ENCODE results near the gene TRIM8.
A peak's percentile ranks its signal among the peaks of the same experiment; 100 is the strongest.
"Not testable (repeated sequence)": the region's sequence is repeated elsewhere in the genome, so short reads cannot be mapped to it uniquely, and the experiment has no call there.

Gene TRIM8

DNA sequence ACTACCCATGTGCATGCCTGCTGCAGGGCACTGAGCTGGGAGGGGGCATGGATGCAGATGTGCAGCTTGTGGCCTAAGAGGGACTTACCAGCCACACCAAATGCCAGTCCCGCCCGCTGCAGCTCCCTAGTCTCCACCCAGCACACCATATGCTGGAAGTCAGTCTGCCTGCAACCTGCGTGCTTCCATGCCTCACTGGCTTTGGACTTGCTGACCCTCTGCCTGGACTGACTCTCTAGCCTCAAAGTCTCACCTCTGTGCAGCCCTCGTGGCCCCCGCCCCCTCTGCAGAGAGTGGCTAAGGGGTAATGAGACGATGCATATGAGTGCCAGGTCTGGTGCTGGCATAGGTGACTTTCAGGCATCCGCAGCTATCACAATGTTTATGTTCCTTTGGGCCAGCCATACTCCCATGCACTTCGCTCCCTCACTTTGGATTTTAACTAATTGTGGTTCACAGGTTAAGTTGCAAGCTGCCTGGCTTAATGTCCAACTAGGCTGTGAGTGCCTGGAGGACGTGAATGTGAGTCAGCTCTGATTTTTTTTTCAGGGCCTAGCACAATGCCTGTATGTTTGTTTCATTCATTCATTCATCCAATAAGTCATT lies 21.7 kb downstream of the TRIM8 start:
- TF ChIP-seq, protein P1, sequence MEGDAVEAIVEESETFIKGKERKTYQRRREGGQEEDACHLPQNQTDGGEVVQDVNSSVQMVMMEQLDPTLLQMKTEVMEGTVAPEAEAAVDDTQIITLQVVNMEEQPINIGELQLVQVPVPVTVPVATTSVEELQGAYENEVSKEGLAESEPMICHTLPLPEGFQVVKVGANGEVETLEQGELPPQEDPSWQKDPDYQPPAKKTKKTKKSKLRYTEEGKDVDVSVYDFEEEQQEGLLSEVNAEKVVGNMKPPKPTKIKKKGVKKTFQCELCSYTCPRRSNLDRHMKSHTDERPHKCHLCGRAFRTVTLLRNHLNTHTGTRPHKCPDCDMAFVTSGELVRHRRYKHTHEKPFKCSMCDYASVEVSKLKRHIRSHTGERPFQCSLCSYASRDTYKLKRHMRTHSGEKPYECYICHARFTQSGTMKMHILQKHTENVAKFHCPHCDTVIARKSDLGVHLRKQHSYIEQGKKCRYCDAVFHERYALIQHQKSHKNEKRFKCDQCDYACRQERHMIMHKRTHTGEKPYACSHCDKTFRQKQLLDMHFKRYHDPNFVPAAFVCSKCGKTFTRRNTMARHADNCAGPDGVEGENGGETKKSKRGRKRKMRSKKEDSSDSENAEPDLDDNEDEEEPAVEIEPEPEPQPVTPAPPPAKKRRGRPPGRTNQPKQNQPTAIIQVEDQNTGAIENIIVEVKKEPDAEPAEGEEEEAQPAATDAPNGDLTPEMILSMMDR (IDR thresholded peaks at IDR 0.05; ENCODE audit: insufficient read depth, low read length, missing control alignments), result no peak
- no peak overlapping the region for H3K4me3 ChIP-seq (ENCODE audit: low read depth, low read length)
- DNase-seq (ENCODE audit: low read depth, low spot score), result no peak
- ChIA-PET CTCF (interaction anchor here (7.1 kb wide), 1 partner anchor 12 kb away, joined by 55 read pairs; no protein-coding TSS in a partner anchor), POLR2A (interaction anchor here (1.7 kb wide), 1 partner anchor 10 kb away, joined by 6 read pairs; no protein-coding TSS in a partner anchor)

DNA sequence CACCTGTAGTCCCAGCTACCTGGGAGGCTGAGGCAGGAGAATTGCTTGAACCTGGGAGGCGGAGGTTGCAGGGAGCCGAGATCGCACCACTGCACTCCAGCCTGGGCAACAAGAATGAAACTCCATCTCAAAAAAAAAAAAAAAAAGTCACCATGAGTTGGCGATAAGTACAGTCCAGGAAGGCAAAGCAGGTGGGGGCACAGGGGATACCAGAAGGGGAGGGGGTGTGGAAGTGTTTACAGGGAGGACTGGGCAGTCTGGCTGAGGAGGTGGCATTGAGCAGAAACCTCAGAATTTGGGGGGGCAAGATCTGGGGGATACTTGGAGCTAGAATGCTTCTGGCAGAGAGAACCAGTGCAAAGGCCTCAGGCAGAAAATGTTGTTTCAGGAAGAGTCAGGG lies 23.1 kb downstream of the TRIM8 start:
- POLR2A ChIA-PET, result interaction anchor here (1.7 kb wide), 1 partner anchor 8 kb away, joined by 6 read pairs; no protein-coding TSS in a partner anchor
- H3K4me3 ChIP-seq (ENCODE audit: low read depth, low read length); DNase-seq (ENCODE audit: low read depth, low spot score); CTCF ChIA-PET: not testable (repeated sequence)

DNA sequence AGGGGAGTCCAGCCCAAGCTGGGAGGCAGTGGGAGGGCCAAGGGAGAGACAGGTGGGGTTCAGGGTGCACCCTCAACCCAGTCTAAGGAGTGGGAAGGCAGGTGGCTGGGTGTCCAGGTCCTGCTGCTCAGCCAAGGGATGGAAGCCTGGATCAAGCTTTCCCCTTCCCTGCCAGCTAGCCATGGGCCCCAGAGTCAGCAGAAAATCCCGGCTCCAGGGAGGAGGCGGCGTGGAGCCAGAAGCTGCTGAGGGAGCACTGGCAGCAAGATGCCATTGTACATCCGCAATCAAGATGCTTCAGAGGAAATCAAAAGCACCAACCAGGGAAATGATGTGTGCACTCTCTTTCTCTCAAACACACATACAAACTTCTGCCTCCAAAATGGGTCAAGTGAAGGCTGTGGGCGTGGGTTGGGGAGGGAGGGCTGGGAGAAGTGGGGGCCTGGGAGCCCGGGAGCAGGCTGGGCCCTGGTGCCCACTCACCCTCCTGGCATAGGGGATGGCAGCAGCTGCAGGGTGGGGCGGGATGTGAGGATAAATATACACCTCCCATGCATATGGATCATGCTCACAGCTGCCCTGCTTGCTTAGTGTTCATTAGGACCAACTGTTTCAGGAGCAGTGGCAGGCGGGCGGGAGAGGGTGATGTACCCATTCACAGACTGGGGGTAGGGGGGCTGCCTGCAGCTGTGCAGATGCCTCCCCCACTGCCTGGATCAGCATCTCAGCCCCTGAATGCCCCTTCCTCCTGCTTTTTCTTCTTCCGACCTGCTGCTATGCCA lies 24.2 kb downstream of the TRIM8 start:
- ChIA-PET CTCF (interaction anchor here (0.8 to 2.4 kb wide), 5 partner anchors 8 to 45 kb away, joined by 3 to 16 read pairs (median 5); partner anchors contain the start of gene ARL3), POLR2A (no interaction called here)
- no peak for DNase-seq (ENCODE audit: low read depth, low spot score)
- TF ChIP-seq, protein P1 (IDR thresholded peaks at IDR 0.05; ENCODE audit: insufficient read depth, low read length, missing control alignments), result no peak
- no peak overlapping the region for H3K4me3 ChIP-seq (ENCODE audit: low read depth, low read length)

DNA sequence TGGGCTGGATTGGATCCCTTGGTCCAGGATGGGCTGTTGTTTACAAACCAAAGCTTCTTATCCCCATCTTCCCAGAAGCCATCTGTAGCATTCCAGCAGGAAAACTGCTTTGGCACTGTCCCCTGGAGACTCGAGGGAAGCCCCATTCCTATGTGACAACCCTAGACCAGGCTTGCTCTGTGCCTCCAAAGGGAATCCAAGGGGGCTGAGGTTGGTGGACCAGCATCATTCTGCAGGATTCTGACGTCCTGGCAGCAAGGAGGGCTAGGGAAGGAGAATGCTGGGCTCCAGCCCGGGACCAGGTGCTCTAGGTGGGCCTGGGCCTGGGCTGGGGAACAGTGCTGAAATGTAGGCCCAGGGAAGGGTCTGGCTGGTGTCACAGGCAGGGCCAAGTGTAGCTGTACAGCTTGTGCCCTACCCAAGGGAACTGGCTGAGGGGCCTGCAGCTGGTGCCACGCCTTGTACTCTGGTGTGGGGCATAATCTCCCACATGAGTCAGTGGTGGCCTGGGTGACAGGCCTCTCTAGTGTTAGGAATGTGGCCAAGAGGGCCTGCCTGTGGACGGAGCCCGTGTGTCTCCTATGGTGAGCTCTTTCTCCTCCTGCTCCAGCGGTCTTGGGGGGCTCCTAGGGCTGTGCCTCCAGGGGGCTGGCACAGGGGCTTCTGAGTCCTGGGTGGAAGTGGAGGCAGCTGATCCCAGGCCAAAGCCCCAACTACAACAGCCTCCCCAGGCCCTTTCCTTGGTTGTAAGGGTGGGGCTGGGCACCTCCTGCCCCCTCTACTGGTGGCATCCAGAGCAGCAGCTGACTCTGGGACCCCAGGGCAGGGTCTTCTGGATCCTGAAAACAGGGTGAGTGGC lies 25.2 kb downstream of the TRIM8 start:
- ChIA-PET POLR2A (interaction anchor here (0.8 kb wide), 1 partner anchor 8 kb away, joined by 5 read pairs; no protein-coding TSS in a partner anchor), CTCF (interaction anchor here (0.7 to 2.9 kb wide), 11 partner anchors 9 to 166 kb away, joined by 3 to 16 read pairs (median 4); partner anchors contain the start of genes ARL3 and TRIM8)
- no peak for DNase-seq (ENCODE audit: low read depth, low spot score)

DNA sequence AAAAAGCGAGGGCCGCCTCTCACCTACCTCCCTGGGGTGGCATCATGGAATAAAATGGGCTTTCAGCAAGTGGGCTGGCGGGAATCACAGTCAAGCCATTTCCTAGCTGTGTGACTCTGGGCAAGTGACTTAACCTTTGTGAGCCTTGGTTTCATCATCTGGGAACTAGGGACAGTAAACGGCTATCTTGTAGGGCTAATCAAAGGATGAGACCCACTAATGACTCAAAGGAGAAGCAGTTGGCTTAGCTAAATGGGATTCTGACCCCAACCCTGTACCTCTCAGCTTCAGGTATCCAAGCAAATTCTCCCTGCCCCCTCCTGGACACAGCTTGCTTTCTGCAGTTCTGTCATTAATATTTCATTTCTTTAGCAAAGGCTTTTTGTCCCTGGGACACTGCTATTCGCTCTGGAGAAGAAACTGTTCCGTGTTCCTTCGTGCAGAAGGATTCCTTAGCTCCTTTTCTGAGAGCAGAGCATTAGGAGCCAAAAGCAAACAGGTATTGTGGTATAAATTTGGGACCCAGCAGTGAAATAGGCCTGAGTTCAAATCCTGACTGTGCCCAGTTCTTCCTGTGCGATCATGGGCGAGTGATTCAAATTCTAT lies 25.9 kb downstream of the TRIM8 start:
- H3K4me3 ChIP-seq (ENCODE audit: low read depth, low read length), result no peak overlapping the region
- TF ChIP-seq, protein P1 (IDR thresholded peaks at IDR 0.05; ENCODE audit: insufficient read depth, low read length, missing control alignments), result no peak
- ChIA-PET POLR2A (interaction anchor here (0.8 kb wide), 1 partner anchor 9 kb away, joined by 5 read pairs; no protein-coding TSS in a partner anchor), CTCF (interaction anchor here (1.1 to 2.9 kb wide), 8 partner anchors 8 to 167 kb away, joined by 3 to 16 read pairs (median 5); partner anchors contain the start of gene TRIM8)
- DNase-seq (ENCODE audit: low read depth, low spot score), result no peak

More for the DNA sequence above, 25.2 kb downstream of the TRIM8 start:
- TF ChIP-seq, protein P1 (IDR thresholded peaks at IDR 0.05; ENCODE audit: insufficient read depth, low read length, missing control alignments), result peak; percentile 44
- H3K4me3 ChIP-seq (ENCODE audit: low read depth, low read length), result no peak overlapping the region

DNA sequence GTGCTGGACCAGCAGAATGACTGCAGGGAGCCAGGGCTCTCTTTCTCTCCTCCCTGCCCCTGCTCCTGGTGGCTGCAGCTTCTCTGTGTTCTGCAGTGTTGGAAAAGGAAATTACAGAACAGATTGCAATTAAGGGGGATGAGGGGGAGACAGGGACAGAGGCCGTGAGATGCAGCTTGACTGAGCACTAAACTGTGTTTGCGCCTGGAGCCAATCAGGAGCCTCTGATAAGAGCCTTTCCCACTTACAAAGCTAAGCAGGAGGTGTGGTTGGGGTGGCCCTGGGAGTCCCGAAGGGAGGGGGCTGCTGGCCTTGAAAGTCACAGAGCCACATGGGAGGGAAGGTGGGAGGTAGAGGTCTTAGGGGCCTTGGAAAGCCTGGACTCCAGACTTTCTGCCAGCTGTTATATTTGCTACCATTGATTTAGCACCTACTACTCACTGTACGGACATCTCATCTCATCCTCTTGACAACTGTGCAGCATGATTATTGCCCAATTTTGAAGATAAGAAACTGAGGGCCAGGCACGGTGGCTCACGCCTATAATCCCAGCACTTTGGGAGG lies 26.7 kb downstream of the TRIM8 start:
- ChIA-PET POLR2A (no interaction called here), CTCF (interaction anchor here (1.0 to 2.9 kb wide), 5 partner anchors 13 to 167 kb away, joined by 4 to 11 read pairs (median 4); partner anchors contain the start of genes SUFU and TRIM8)
- no peak for DNase-seq (ENCODE audit: low read depth, low spot score)
- no peak overlapping the region for H3K4me3 ChIP-seq (ENCODE audit: low read depth, low read length)
- TF ChIP-seq, protein P1 (IDR thresholded peaks at IDR 0.05; ENCODE audit: insufficient read depth, low read length, missing control alignments), result no peak

Data from AG04449 (cell line).